H1 (cell line): ENCODE data around the gene SLC25A21. TPM values are rescaled to one million over a fixed set of nuclear protein-coding genes. Genes with fewer than 3 reads are reported as not detected.

Experiments used
- CEBPB ChIP-seq: IDR thresholded peaks from 2 replicates; pipeline ENCODE4 v1.6.1; 2012; ENCODE audit warnings: low read depth, low read length
- CHD7 ChIP-seq: fragments of 300-600 bp; sonication (generic); IDR thresholded peaks from 2 replicates; pipeline ENCODE4 v1.7.1; 2012; ENCODE audit warnings: low read length, moderate library complexity, mild to moderate bottlenecking, inconsistent platforms; ENCODE audit not compliant: insufficient replicate concordance
- CTCF ChIP-seq, 3 experiments: IDR thresholded peaks; 1 replicate in 2 of 3; 2 replicates in 1 of 3; pipeline versions ENCODE4 v1.5.1 to v1.6.1; 2011; ENCODE audit warnings: low read length in 3 of 3, mild to moderate bottlenecking in 3 of 3, inconsistent platforms in 2 of 3, low read depth in 1 of 3, moderate library complexity in 1 of 3; ENCODE audit not compliant: insufficient read depth in 1 of 3; ENCODE audit errors: control extremely low read depth in 1 of 3
- KDM4A ChIP-seq: IDR thresholded peaks from one replicate; pipeline ENCODE4 v1.7.1; 2012; ENCODE audit warnings: low read depth, mild to moderate bottlenecking, moderate library complexity, low read length, inconsistent platforms; ENCODE audit not compliant: severe bottlenecking
- polyA plus RNA-seq, 7 experiments: library from polyadenylated mRNA; depleted of rRNA in 3 of 7; stranded (reverse) in 5 of 7; unstranded in 2 of 7; fragments of >200 nt in 5 of 7; fragments of 200-250 nt in 2 of 7; gene quantifications; 1 replicate in 5 of 7; 2 replicates in 1 of 7; 4 replicates in 1 of 7; pipeline versions ENCODE4 v1.2.1 to v1.2.3, GENCODE V29; 2011 to 2013; ENCODE audit warnings: missing spikeins in 2 of 7, mixed read lengths in 2 of 7
- total RNA-seq: library from RNA; stranded (reverse); fragmentation: NEBNext Ultra II Directional; extraction: Animal tissue kit (Norgen Biotek cat#: 25700); gene quantifications from 2 replicates; pipeline ENCODE4 v1.2.1, GENCODE V29; 2021

SLC25A21 gene
- total and polyA plus RNA-seq, 2 of the 8 experiments (the other 6 are each of a cell fraction or from before 2014, with no cell fraction given): 6.9 to 15.7 TPM

- TF ChIP-seq CTCF (IDR thresholded peaks at IDR 0.05; ENCODE audit: control extremely low read depth in 1 of 3, insufficient read depth in 1 of 3, low read depth in 1 of 3, low read length in 3 of 3) (no peak), CHD7 (no peak), CEBPB (no peak), KDM4A (no peak)
- TF ChIP-seq, all 59 proteins: peak for 5
Measured at GRCh38 chr14:37060496-37061260, 111.7 kb downstream of the SLC25A21 start (continued).
